ENCODE results near the gene PLA2G5. TPM values are rescaled to one million over a fixed set of nuclear protein-coding genes. Genes with fewer than 3 reads are reported as not detected.

PLA2G5 gene
- total RNA-seq, 1 donor from 2014 or later, result not detected

GRCh38 chr1:20137604-20138003, 67.6 kb downstream of the PLA2G5 start:
- H2AFZ ChIP-seq (ENCODE audit: low read depth, low read length), result no peak overlapping the region
- no peak overlapping the region for H3K4me3 Mint-ChIP-seq (ENCODE audit: unreplicated experiment)

GRCh38 chr1:20138346-20138745, 68.4 kb downstream of the PLA2G5 start:
- Histone ChIP-seq H4K20me1 (ENCODE audit: insufficient read depth, low read length) (no peaks in the 10 kb centered on the region), H3K9ac (ENCODE audit: low read length) (no peak overlapping the region), H2AFZ (ENCODE audit: low read depth, low read length) (no peak overlapping the region), H3K4me2 (ENCODE audit: low read length) (no peak overlapping the region), H3K4me1 (ENCODE audit: insufficient read depth, low read length) (no peaks in the 10 kb centered on the region), H3K27me3 (ENCODE audit: insufficient read depth, low read length) (peaks cover 3% of the 10 kb centered on the region), H3K9me3 (ENCODE audit: insufficient read depth, low read depth, low read length) (no peaks in the 10 kb centered on the region), H3K27ac (ENCODE audit: low read depth, low read length) (no peak overlapping the region), H3K4me3 (ENCODE audit: insufficient read depth, low read depth, low read length) (no peak overlapping the region), H3K36me3 (ENCODE audit: insufficient read depth, low read length) (no peaks in the 10 kb centered on the region), H3K79me2 (ENCODE audit: insufficient read depth, low read length) (no peaks in the 10 kb centered on the region)
- Mint-ChIP-seq H3K36me3 (ENCODE audit: low read depth, unreplicated experiment) (no peaks in the 10 kb centered on the region), H3K27ac (ENCODE audit: unreplicated experiment) (no peak overlapping the region), H3K27me3 (ENCODE audit: low read depth, unreplicated experiment) (peaks cover 27% of the 10 kb centered on the region), H3K4me1 (ENCODE audit: low read depth, unreplicated experiment) (no peaks in the 10 kb centered on the region), H3K4me3 (ENCODE audit: unreplicated experiment) (no peak overlapping the region), H3K9me3 (ENCODE audit: unreplicated experiment) (peaks cover 7% of the 10 kb centered on the region)
- FAIRE-seq (no peak), DNase-seq (ENCODE audit: low read depth) (no peak)
- TF ChIP-seq, protein P1, sequence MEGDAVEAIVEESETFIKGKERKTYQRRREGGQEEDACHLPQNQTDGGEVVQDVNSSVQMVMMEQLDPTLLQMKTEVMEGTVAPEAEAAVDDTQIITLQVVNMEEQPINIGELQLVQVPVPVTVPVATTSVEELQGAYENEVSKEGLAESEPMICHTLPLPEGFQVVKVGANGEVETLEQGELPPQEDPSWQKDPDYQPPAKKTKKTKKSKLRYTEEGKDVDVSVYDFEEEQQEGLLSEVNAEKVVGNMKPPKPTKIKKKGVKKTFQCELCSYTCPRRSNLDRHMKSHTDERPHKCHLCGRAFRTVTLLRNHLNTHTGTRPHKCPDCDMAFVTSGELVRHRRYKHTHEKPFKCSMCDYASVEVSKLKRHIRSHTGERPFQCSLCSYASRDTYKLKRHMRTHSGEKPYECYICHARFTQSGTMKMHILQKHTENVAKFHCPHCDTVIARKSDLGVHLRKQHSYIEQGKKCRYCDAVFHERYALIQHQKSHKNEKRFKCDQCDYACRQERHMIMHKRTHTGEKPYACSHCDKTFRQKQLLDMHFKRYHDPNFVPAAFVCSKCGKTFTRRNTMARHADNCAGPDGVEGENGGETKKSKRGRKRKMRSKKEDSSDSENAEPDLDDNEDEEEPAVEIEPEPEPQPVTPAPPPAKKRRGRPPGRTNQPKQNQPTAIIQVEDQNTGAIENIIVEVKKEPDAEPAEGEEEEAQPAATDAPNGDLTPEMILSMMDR (IDR thresholded peaks at IDR 0.05; ENCODE audit: insufficient read depth, low read depth, low read length), result no peak
- TF ChIP-seq EZH2 (IDR thresholded peaks at IDR 0.05; ENCODE audit: insufficient read depth, low read length), result no peak

More at GRCh38 chr1:20137604-20138003, 67.6 kb downstream of the PLA2G5 start:
- no peaks in the 10 kb centered on the region for H3K79me2 ChIP-seq (ENCODE audit: insufficient read depth, low read length)
- peaks cover 22% of the 10 kb centered on the region for H3K27me3 Mint-ChIP-seq (ENCODE audit: low read depth, unreplicated experiment)
- H3K4me2 ChIP-seq (ENCODE audit: low read length), result no peak overlapping the region
- H3K36me3 ChIP-seq (ENCODE audit: insufficient read depth, low read length), result no peaks in the 10 kb centered on the region
- H3K4me1 ChIP-seq (ENCODE audit: insufficient read depth, low read length), result no peaks in the 10 kb centered on the region
- H3K27ac Mint-ChIP-seq (ENCODE audit: unreplicated experiment), result no peak overlapping the region
- TF ChIP-seq, protein P1 (IDR thresholded peaks at IDR 0.05; ENCODE audit: insufficient read depth, low read depth, low read length), result no peak
- no peak for TF ChIP-seq EZH2 (IDR thresholded peaks at IDR 0.05; ENCODE audit: insufficient read depth, low read length)
- no peaks in the 10 kb centered on the region for H3K4me1 Mint-ChIP-seq (ENCODE audit: low read depth, unreplicated experiment)
- no peaks in the 10 kb centered on the region for H3K9me3 ChIP-seq (ENCODE audit: insufficient read depth, low read depth, low read length)
- H3K36me3 Mint-ChIP-seq (ENCODE audit: low read depth, unreplicated experiment), result no peaks in the 10 kb centered on the region
- H3K4me3 ChIP-seq (ENCODE audit: insufficient read depth, low read depth, low read length), result no peak overlapping the region
- no peak overlapping the region for H3K27ac ChIP-seq (ENCODE audit: low read depth, low read length)
- peaks cover 3% of the 10 kb centered on the region for H3K27me3 ChIP-seq (ENCODE audit: insufficient read depth, low read length)
- no peaks in the 10 kb centered on the region for H4K20me1 ChIP-seq (ENCODE audit: insufficient read depth, low read length)
- DNase-seq (ENCODE audit: low read depth) (no peak), FAIRE-seq (no peak)
- H3K9me3 Mint-ChIP-seq (ENCODE audit: unreplicated experiment), result peaks cover 7% of the 10 kb centered on the region
- H3K9ac ChIP-seq (ENCODE audit: low read length), result no peak overlapping the region

DNA sequence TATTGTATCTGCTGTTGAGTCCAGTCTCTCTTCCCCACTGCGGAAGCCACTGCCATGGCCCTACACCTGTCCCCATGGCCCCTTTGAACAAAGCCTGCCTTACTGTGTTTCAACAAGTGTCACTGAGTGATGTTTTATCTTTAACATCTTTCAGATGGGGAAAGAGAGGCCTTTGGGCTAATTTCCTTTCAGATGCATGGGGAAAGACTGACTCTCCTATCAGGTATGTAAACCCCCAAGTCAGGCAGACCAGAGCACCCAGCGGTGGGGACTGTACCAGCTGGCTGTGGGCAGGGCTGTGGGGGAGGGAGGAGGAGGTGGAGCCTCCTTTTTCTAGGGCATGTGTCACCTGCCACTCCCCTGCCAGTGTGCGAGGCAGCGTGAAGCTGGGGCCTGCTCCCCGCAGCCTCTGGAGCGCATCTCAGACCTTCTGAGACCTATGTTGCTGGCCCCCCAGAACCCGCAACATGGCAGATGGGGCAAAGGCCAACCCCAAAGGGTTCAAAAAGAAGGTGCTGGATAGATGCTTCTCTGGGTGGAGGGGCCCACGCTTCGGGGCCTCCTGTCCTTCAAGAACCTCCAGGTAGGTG, 69.1 kb downstream of the PLA2G5 start, which contains the start of gene PLA2G2F:
TSS of gene PLA2G2F (plus strand) at position 363 of the 590 bp plus-strand sequence. CDS start at position 468, 105 bp downstream.
- H3K27ac Mint-ChIP-seq (ENCODE audit: unreplicated experiment), result no peak within 1 kb of the TSS
- H3K27ac ChIP-seq (ENCODE audit: low read depth, low read length), result no peak within 1 kb of the TSS
- H3K4me2 ChIP-seq (ENCODE audit: low read length), result no peak within 1 kb of the TSS
- peaks cover 3% of the 10 kb centered on the region for H3K27me3 ChIP-seq (ENCODE audit: insufficient read depth, low read length)
- no peak within 1 kb of the TSS for H3K4me3 Mint-ChIP-seq (ENCODE audit: unreplicated experiment)
- TF ChIP-seq, protein P1 (IDR thresholded peaks at IDR 0.05; ENCODE audit: insufficient read depth, low read depth, low read length), result no peak
- TF ChIP-seq EZH2 (IDR thresholded peaks at IDR 0.05; ENCODE audit: insufficient read depth, low read length), result no peak
- no peaks in the 10 kb centered on the region for H3K36me3 Mint-ChIP-seq (ENCODE audit: low read depth, unreplicated experiment)
- peaks cover 5% of the 10 kb centered on the region for H3K9me3 Mint-ChIP-seq (ENCODE audit: unreplicated experiment)
- FAIRE-seq (no peak), DNase-seq (ENCODE audit: low read depth) (no peak)
- no peaks in the 10 kb centered on the region for H3K4me1 Mint-ChIP-seq (ENCODE audit: low read depth, unreplicated experiment)
- no peak within 1 kb of the TSS for H2AFZ ChIP-seq (ENCODE audit: low read depth, low read length)
- no peaks in the 10 kb centered on the region for H4K20me1 ChIP-seq (ENCODE audit: insufficient read depth, low read length)
- no peaks in the 10 kb centered on the region for H3K36me3 ChIP-seq (ENCODE audit: insufficient read depth, low read length)
- no peak within 1 kb of the TSS for H3K9ac ChIP-seq (ENCODE audit: low read length)
- H3K79me2 ChIP-seq (ENCODE audit: insufficient read depth, low read length), result no peaks in the 10 kb centered on the region
- no peak within 1 kb of the TSS for H3K4me3 ChIP-seq (ENCODE audit: insufficient read depth, low read depth, low read length)
- no peaks in the 10 kb centered on the region for H3K9me3 ChIP-seq (ENCODE audit: insufficient read depth, low read depth, low read length)
- H3K4me1 ChIP-seq (ENCODE audit: insufficient read depth, low read length), result no peaks in the 10 kb centered on the region
- peaks cover 33% of the 10 kb centered on the region for H3K27me3 Mint-ChIP-seq (ENCODE audit: low read depth, unreplicated experiment)

Measured in astrocyte (in vitro differentiated cells and primary cell).